Epidermal melanocyte (primary cell): ENCODE data around the gene STX8.

Experiments used
- DNase-seq: peaks from one replicate; pipeline ENCODE4 v3.0.0; 2011; ENCODE audit warnings: low spot score; ENCODE audit not compliant: insufficient read length

Gene STX8

DNA sequence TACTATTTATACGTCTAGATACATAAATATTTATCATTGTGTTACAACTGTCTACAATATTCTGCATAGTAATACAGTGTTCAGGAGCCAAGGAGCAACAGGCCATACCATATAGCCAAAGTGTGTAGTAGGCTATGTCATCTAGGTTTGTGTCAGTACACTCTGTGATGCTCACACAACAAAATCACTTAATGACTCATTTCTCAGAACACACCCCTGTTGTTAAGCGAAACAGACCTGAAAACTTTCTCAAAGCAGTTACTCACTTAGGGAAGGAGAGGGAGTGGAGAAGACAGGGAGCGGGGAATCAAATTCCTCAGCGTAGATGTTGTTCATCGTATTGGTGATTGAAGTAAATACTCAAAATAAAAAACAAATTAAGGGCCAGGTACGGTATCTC, 269.5 kb downstream of the STX8 start:
- DNase-seq, result no peak

- DNase-seq, result no peak
These were observed 275.9 kb downstream of the STX8 start for GRCh38 chr17:9299695-9300094.

GRCh38 chr17:9298776-9299295, 276.8 kb downstream of the STX8 start:
- no peak for DNase-seq

- DNase-seq, result no peak
These were observed 277.5 kb downstream of the STX8 start for GRCh38 chr17:9298135-9298534.

GRCh38 chr17:9294661-9295210, 280.9 kb downstream of the STX8 start:
- DNase-seq, result no peak

GRCh38 chr17:9292561-9292941, 283.1 kb downstream of the STX8 start:
- no peak for DNase-seq

DNA sequence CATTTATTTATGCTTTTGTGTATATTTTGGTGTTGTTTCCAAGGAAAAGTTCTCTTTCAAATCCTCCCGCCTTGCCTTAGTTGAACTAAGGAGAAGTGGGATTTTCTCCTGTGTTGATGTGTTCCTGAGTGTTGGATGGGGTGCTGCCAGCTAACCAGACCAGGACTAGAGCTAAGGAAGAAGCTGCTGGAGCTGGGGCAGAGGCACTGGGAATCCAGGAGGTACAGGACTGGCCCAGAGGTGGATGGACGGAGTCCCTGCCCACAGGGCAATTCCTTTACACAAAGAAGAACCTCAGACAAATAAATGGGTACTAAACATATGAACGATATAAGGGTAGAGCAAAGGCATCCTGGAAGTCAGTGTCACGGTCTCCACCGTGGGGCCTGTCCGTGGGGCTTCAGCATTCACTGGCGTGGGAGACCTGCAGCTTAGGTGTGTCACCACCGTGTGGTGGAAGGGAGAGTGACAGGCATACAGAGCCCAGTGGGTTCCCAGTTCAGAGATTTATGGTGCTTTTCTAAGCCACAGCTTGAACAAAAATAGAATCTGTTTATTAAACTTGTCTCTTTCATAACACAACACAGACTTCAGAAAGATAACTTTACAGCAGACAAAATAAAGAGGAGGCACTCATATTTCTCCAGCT, 283.6 kb downstream of the STX8 start:
- no peak for DNase-seq

- no peak for DNase-seq
These were observed 285.4 kb downstream of the STX8 start for GRCh38 chr17:9290226-9290613.

DNA sequence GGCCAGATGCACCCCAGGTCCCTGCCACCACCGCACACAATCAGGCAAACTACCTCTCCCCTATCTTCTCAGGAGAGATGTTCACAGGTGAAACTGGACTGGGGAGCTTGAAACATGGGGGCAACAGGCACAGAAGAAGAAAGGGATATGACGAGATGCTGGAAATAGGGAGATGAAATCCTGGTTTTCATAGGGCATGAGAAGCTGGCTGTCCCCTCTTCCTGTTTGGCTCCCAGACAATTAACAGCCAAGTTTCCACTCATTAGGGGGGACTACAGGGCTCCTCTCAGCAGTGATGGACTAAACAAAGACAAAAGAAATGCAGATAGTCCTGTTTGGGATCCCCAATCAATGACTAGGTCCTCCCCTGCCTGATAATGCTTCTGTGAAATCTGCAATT, 288.3 kb downstream of the STX8 start:
- no peak for DNase-seq

- no peak for DNase-seq
These were observed 289.2 kb downstream of the STX8 start for GRCh38 chr17:9286434-9286833.

GRCh38 chr17:9285602-9286427, 289.8 kb downstream of the STX8 start:
- no peak for DNase-seq

- DNase-seq, result no peak
These were observed 290.7 kb downstream of the STX8 start for GRCh38 chr17:9284884-9285283.

DNA sequence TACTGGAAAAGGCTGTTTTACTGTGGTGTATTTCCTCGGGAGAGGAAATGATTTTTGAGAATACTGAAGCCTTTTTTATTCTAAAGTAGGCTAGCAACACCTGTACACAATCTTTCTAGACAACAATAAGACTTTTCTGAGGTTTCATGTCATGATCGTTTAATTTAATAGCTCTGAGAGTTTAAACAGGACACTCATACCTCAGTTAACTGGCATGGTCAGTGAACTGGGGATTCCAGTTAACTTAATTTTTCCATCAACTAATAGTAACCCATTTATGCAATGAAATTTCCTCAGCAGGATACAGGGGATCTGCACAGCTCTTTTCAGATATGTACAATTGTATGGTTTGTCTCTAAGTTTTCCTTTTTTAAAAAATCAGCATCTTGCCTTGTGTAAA, 291.7 kb downstream of the STX8 start:
- DNase-seq, result no peak

DNA sequence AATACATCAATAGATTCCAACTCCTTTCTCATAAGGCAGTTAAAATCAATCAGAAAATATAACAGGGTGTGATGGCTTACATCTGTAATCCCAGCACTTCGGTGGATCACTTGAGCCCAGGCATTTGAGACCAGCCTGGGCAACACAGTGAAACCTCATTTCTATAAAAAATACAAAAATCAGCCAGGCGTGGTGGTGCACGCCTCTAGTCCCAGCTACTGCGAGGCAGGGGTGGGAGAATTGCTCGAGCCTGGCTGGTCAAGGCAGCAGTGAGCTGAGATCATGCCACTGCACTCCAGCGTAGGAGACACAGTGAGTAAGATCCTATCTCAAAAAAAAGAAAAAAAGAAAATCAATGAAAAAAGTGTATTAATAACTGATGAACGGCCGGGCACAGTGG, 295.7 kb downstream of the STX8 start:
- no peak for DNase-seq

DNA sequence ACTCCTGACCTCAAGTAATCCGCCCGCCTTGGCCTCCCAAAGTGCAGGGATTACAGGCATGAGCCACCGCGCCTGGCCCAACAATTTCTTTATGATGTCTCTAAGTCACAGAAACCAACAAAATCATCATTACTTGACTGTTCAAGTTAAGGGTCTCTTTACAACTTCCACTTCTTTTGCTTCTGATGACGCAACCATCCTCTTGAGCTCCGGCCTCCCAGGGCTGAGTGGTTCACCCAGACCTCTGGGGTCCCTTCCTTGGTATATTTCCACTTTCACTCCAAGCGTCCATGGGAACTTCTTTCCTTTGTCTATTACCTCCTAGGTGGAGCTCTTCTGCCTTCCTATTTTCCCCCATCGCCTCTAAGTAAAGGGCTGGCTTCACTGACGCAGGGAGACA, 300.6 kb downstream of the STX8 start:
- DNase-seq, result no peak

DNA sequence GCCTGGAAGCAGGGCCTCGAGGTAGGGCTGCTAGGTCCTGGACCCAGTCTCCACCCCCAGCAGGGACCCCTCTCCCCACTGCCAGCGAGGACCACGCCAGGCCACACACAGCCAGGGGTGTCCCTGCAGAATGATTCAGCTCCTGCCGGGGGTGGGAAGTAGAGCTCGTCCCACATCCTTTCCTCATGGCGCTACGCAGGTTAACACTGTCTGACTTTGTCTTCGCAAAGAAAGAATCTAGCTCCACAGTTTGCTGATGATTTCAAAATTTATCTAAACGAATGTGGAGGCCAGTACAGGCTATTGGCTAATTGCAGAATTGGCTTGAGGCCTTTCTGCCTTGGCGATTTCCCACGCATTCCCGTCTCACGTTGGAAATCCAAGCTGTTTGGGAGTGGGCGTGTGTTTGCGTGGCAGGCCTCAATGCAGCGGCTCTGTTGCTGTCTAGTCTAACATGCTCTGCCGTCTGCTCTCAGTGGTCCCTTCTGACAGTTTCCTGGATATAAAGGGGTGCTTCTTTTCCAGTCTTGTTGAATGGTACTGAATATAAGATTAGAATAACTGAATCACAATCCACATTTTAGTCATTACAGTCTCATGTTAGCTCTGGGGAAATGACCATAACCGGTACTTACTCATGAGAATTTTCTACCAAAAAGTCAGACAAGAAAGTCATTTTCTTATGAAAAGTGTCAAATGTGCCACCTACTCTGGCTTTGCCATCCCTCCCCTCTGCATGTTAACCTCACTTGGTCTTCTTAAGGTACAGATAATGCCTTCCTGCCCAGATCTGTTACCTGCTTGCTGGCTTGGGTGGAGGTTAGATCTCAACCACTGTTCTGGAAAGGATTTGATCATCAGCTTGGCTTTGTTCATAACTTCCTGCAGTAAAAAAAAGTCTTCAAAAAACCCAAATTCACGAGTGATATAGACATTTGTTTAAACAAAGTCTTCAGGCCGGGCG, 301.9 kb downstream of the STX8 start:
- no peak for DNase-seq

- DNase-seq, result no peak
These were observed 303.0 kb downstream of the STX8 start for GRCh38 chr17:9272501-9273200.

DNA sequence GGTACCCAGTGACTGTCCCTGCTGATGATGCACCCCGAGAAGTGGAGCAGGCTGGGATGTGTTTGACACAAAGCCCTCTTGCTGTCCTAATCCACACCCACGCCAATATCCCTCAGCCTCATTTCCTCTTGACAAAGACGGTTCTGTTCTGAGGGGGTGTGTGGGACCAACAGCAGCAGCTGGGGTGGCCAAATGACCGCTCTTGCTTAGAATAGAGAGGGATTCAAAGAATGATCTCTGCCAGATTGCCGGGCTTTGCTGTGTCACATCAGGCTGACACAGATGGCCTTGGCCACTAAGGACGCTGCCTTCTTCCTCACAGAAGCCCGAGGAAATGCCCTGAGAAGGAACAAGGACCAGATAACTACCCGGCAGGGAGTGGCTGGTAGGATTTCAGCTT, 303.6 kb downstream of the STX8 start:
- no peak for DNase-seq

DNA sequence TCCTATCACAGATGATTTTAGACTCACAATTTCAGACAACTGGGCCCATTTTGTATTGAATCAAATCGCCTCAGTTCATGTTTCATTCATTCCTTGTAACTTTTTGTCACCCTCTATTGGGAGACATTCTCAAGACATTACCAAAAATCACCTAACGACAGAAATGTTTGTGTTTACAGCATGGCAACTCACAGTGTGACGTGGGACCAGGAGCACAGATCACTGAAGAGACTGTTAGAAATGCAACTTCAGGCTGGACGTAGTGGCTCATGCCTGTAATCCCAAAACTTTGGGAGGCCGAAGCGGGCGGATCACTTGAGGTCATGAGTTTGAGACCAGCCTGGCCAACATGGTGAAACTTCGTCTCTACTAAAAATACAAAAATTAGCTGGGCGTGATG, 304.7 kb downstream of the STX8 start:
- no peak for DNase-seq

- DNase-seq, result no peak
These were observed 306.1 kb downstream of the STX8 start for GRCh38 chr17:9269350-9270035.
